Endothelial cell of umbilical vein (primary cell): Measurements from ENCODE around the gene ACTL6A. TPM values are rescaled to one million over a fixed set of nuclear protein-coding genes. Genes with fewer than 3 reads are reported as not detected.

Experiments used
- BruUV-seq: library from RNA; stranded (reverse); fragments of 400-500 nt; replicated peaks from 2 replicates; lab custom pipeline; 2021; lab: Mats Ljungman, UMichigan
- CTCF ChIA-PET: fragments of 300-600, 350-600 bp; sonication (Branson Sonifier 250); formaldehyde crosslinking; loops from one replicate; lab custom pipeline; 2021; ENCODE audit warnings: antibody characterized with exemption, inconsistent platforms; lab: Charles Lee
- POLR2A ChIA-PET: fragments of 300-600, 350-600 bp; sonication (Branson Sonifier 250); formaldehyde crosslinking; loops from one replicate; lab custom pipeline; 2021; ENCODE audit warnings: antibody characterized with exemption, inconsistent platforms; lab: Charles Lee
- DNase-seq: peaks from one replicate; pipeline ENCODE4 v3.0.0-alpha.2; 2011; ENCODE audit warnings: low read depth, low spot score
- FAIRE-seq: peaks from 2 replicates; lab custom pipeline; 2011; peaks lifted over from hg19 to GRCh38; lab: Jason Lieb, UNC
- H2AFZ ChIP-seq: 2 replicates; pipeline ENCODE4 v1.6.0; 2012; ENCODE audit warnings: low read depth, low read length, control low read depth, inconsistent platforms
- H3K27ac ChIP-seq: 2 replicates; pipeline ENCODE4 v1.5.1; 2011; ENCODE audit warnings: low read depth, mild to moderate bottlenecking, control low read depth, low read length, moderate library complexity; ENCODE audit not compliant: insufficient read depth
- H3K27me3 ChIP-seq, 2 experiments: 2 replicates each; pipeline versions ENCODE4 v1.6.0 to v1.6.1; 2011; ENCODE audit warnings: low read length in 2 of 2, mixed read lengths in 1 of 2; ENCODE audit not compliant: control insufficient read depth in 2 of 2, insufficient read depth in 2 of 2
- H3K36me3 ChIP-seq, 2 experiments: 2 replicates in 1 of 2; 3 replicates in 1 of 2; pipeline ENCODE4 v1.5.1; 2011; ENCODE audit warnings: low read length in 2 of 2, mild to moderate bottlenecking in 1 of 2, moderate library complexity in 1 of 2; ENCODE audit not compliant: control insufficient read depth in 2 of 2, insufficient read depth in 2 of 2; ENCODE audit errors: extremely low read depth in 1 of 2
- H3K4me1 ChIP-seq: 3 replicates; pipeline ENCODE4 v1.5.1; 2011; ENCODE audit warnings: mild to moderate bottlenecking, low read length; ENCODE audit not compliant: control insufficient read depth, insufficient read depth; ENCODE audit errors: extremely low read depth
- H3K4me2 ChIP-seq: 2 replicates; pipeline ENCODE4 v1.6.1; 2011; ENCODE audit warnings: low read length, control low read depth, mixed read lengths; ENCODE audit not compliant: insufficient read depth
- H3K4me3 ChIP-seq, 3 experiments: fragments of 200-600 bp in 1 of 3; sonication (generic), shearing (Covaris generic) in 1 of 3; replicated peaks in 1 of 3; 2 replicates each; pipeline ENCODE4 v1.5.1; 2011 to 2016; ENCODE audit warnings: control low read depth in 3 of 3, low read length in 3 of 3, mild to moderate bottlenecking in 2 of 3, inconsistent platforms in 1 of 3, low read depth in 1 of 3, moderate library complexity in 1 of 3; ENCODE audit not compliant: insufficient read depth in 1 of 3
- H3K79me2 ChIP-seq: 2 replicates; pipeline ENCODE4 v1.6.0; 2012; ENCODE audit warnings: low read length, inconsistent platforms; ENCODE audit not compliant: control insufficient read depth, insufficient read depth
- H3K9ac ChIP-seq: replicated peaks from 2 replicates; pipeline ENCODE3; 2011; ENCODE audit warnings: low read length, control low read depth; ENCODE audit not compliant: insufficient read depth; ENCODE audit errors: extremely low read depth
- H3K9me1 ChIP-seq: replicated peaks from 3 replicates; pipeline ENCODE4 v1.6.0; 2011; ENCODE audit warnings: mild to moderate bottlenecking, low read length; ENCODE audit not compliant: control insufficient read depth, insufficient read depth; ENCODE audit errors: extremely low read depth
- H3K9me3 ChIP-seq: replicated peaks from 2 replicates; pipeline ENCODE4 v1.5.1; 2012; ENCODE audit warnings: low read length, inconsistent platforms; ENCODE audit not compliant: control insufficient read depth, insufficient read depth
- H4K20me1 ChIP-seq: replicated peaks from 2 replicates; pipeline ENCODE3; 2011; ENCODE audit warnings: mild to moderate bottlenecking, low read length; ENCODE audit not compliant: control insufficient read depth, insufficient read depth; ENCODE audit errors: extremely low read depth
- EZH2 ChIP-seq: IDR thresholded peaks from 2 replicates; pipeline ENCODE4 v1.6.1; 2012; ENCODE audit warnings: borderline replicate concordance, low read depth, mild to moderate bottlenecking, moderate library complexity, low read length, inconsistent platforms; ENCODE audit not compliant: severe bottlenecking
- FOS ChIP-seq: IDR thresholded peaks from 2 replicates; pipeline ENCODE4 v1.6.1; 2011; ENCODE audit warnings: mild to moderate bottlenecking, low read length, moderate library complexity, borderline replicate concordance; ENCODE audit not compliant: insufficient read depth
- JUN ChIP-seq: IDR thresholded peaks from 2 replicates; pipeline ENCODE4 v1.6.1; 2011; ENCODE audit warnings: borderline replicate concordance, low read depth; ENCODE audit not compliant: insufficient read length, insufficient read depth
- MYC ChIP-seq: IDR thresholded peaks from one replicate; pipeline ENCODE4 v1.6.1; 2011; ENCODE audit warnings: mild to moderate bottlenecking, low read depth, low read length
- POLR2AphosphoS5 ChIP-seq: IDR thresholded peaks from 2 replicates; pipeline ENCODE4 v1.6.1; 2012; ENCODE audit warnings: low read depth, mild to moderate bottlenecking, control low read depth, low read length, moderate library complexity; ENCODE audit not compliant: insufficient read depth
- dilution Hi-C: fragments of 300-500 bp; cut with MboI; formaldehyde crosslinking; loops from one replicate; pipeline ENCODE4 v1.15.0; 2019; ENCODE audit warnings: low sequenced_read_pairs; ENCODE audit not compliant: extremely low pct_ligation_motif_present
- intact Hi-C: fragments of 100-400 bp; cut with micrococcal nuclease; formaldehyde crosslinking; loops from one replicate; pipeline ENCODE4 v1.10.0; 2022
- polyA plus RNA-seq, 4 experiments: library from polyadenylated mRNA; depleted of rRNA in 3 of 4; stranded (reverse) in 3 of 4; unstranded in 1 of 4; fragments of >200 nt; gene quantifications; 2 replicates each; pipeline versions ENCODE4 v1.2.1 to v1.2.3, GENCODE V29; 2011 to 2012; ENCODE audit warnings: missing spikeins in 1 of 4
- total RNA-seq: library from RNA; stranded (reverse); gene quantifications from 2 replicates; pipeline ENCODE4 v1.2.3, GENCODE V29; 2021
- TF ChIP-seq, protein P1 (sequence below): IDR thresholded peaks from 2 replicates; pipeline ENCODE4 v1.6.1; 2011; ENCODE audit not compliant: insufficient read depth, insufficient read length
- TF ChIP-seq, protein P2 (sequence below), 2 donors: IDR thresholded peaks; 1 replicate in 1 of 2; 2 replicates in 1 of 2; pipeline ENCODE4 v1.5.1; 2011; ENCODE audit warnings: low read length in 2 of 2, mild to moderate bottlenecking in 2 of 2, moderate library complexity in 2 of 2, control low read depth in 1 of 2, inconsistent platforms in 1 of 2, low read depth in 1 of 2; ENCODE audit not compliant: insufficient read depth in 1 of 2; ENCODE audit errors: extremely low read depth in 1 of 2

Gene ACTL6A
- total and polyA plus RNA-seq, 2 donors (not counting 3 experiments of a cell fraction or from before 2014, with no cell fraction given) = 68.3 to 96.2 TPM

DNA sequence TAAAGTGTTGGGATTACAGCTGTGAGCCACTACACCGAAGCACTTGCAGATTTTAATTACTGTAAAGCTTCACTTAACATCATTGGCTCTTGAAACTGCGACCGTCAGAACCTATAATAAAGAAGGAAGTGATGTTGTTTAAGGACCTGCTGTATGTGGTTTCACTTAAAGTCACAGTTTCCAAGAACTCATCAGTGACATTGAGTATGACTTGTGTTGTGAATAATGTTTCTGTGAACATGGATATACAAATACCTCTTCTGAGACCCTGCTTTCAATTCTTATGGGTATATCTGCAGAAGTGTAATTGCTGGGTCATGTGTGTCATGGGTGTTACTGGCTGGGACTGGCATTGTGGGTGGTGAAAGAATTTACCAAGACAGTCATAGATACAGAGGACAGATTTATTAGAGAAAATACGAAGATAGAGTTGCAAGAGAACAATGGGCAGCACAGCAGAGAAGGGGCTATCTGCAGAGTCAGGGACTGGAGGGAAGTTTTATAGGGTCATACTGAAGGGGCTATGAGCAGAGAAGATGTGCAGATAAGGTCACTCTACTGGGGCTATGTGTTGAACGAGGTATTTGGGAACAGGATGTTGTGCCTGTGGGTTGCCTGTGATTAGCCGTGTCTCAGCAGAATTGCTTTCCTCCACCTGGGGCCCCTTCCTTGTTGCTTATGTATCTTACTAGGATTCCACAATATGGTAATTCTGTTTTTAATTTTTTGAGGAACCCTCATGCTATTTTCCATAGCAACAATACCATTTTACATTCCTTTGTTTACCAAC lies 46.4 kb downstream of the ACTL6A start:
- Histone ChIP-seq H3K27ac (no peak overlapping the region), H3K9ac (no peak overlapping the region), H3K27me3 (no peaks in the 10 kb centered on the region), H3K4me3 (no peak overlapping the region), H3K4me1 (peaks cover 20% of the 10 kb centered on the region), H3K9me1 (no peaks in the 10 kb centered on the region), H3K4me2 (no peak overlapping the region), H3K79me2 (peaks cover 17% of the 10 kb centered on the region), H3K9me3 (no peaks in the 10 kb centered on the region), H4K20me1 (no peaks in the 10 kb centered on the region), H3K36me3 (no peaks in the 10 kb centered on the region), H2AFZ (no peak overlapping the region)
- intact Hi-C loops = loop anchor here (10.0 kb wide), 1 partner anchor 996 kb away; the partner anchor contains the start of gene TTC14
- BruUV-seq = no TSS peak
- DNase-seq (no peak), FAIRE-seq (no peak)
- dilution Hi-C loops = no loop called here
- CTCF ChIA-PET = no interaction called here
- TF ChIP-seq EZH2 = no peak
- TF ChIP-seq, protein P1, sequence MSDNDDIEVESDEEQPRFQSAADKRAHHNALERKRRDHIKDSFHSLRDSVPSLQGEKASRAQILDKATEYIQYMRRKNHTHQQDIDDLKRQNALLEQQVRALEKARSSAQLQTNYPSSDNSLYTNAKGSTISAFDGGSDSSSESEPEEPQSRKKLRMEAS = no peak
- TF ChIP-seq, protein P2, sequence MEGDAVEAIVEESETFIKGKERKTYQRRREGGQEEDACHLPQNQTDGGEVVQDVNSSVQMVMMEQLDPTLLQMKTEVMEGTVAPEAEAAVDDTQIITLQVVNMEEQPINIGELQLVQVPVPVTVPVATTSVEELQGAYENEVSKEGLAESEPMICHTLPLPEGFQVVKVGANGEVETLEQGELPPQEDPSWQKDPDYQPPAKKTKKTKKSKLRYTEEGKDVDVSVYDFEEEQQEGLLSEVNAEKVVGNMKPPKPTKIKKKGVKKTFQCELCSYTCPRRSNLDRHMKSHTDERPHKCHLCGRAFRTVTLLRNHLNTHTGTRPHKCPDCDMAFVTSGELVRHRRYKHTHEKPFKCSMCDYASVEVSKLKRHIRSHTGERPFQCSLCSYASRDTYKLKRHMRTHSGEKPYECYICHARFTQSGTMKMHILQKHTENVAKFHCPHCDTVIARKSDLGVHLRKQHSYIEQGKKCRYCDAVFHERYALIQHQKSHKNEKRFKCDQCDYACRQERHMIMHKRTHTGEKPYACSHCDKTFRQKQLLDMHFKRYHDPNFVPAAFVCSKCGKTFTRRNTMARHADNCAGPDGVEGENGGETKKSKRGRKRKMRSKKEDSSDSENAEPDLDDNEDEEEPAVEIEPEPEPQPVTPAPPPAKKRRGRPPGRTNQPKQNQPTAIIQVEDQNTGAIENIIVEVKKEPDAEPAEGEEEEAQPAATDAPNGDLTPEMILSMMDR (IDR thresholded peaks at IDR 0.05; ENCODE audit: extremely low read depth in 1 of 2, insufficient read depth in 1 of 2, low read depth in 1 of 2, low read length in 2 of 2) = no peak
- TF ChIP-seq MYC = no peak
- no peak for TF ChIP-seq FOS
- TF ChIP-seq POLR2AphosphoS5 = no peak
- TF ChIP-seq JUN = no peak
- POLR2A ChIA-PET = no interaction called here
